ENCODE results near the gene AEN.
A peak's percentile ranks its signal among the peaks of the same experiment; 100 is the strongest.

The AEN gene

DNA sequence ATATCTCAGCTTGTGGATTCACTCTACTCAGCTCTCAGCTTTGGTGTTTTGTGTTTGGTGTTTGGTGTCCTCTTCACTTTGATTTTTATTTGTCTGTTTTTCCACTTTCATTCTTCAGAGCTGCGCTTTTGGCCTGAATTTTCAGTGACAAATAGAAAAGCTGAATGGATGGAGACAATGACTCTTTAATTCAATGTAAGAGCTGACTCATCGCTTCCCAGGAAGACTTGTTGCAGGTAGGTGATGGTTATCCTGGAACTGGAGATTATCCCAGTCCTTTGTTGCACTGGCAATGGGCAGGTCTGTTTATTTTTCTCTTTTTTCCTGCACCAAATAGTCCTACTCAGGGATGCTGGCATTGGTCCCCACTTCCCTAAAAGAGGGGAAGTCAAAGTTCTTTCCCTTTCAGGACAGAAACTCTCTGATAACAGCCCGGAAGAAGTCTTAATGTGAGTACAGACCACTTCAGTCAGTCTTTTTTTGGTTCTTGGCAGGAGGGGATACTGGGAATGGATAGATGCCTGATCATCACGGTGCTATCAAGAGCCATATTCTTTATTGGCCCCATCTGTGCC, 12.4 kb upstream of the AEN start:
- no peak overlapping the region for H3K27ac Mint-ChIP-seq
- H3K36me3 Mint-ChIP-seq = peaks cover 3% of the 10 kb centered on the region
- H3K27me3 Mint-ChIP-seq = peaks cover 44% of the 10 kb centered on the region
- H3K4me3 Mint-ChIP-seq = no peak overlapping the region
- H3K4me1 Mint-ChIP-seq = peaks cover 22% of the 10 kb centered on the region
- peaks cover 5% of the 10 kb centered on the region for H3K9me3 Mint-ChIP-seq

DNA sequence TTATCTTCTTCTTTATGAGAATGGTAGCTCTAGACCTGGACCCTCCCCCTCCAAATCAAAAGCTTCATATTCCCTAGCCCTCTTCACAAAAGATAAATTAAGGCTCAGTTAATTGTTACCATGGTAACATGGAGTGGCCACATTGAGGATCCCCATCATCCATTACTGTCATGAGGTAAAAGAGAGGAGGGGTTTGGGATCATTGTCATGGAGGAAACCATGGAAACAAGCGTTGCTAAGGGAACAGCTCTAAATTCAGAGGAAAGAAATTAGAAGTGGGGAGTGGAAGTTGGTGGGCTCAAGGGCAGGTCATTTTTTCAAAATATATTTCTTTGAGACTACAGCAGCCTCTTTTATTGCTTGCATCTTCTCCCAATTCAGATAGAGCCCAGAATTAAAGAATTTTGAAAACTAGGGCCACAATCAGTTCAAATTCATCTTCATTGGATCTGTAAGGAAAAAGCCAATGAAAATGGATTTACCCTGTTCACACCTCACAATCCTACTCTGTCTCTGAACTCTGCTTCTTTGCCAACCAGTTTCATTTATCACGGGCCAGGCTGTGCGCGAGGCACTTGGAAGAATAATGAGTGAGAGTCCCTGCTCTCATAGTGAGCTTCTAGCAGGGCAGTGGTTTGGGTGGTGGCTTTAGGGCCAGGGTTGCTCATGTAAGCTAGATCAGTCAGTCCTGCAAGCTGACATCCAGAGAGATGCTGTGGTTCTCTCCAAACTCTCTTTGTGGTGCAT, 11.6 kb upstream of the AEN start:
- H3K9me3 Mint-ChIP-seq = peaks cover 5% of the 10 kb centered on the region
- peaks cover 38% of the 10 kb centered on the region for H3K27me3 Mint-ChIP-seq
- peaks cover 3% of the 10 kb centered on the region for H3K36me3 Mint-ChIP-seq
- peaks cover 16% of the 10 kb centered on the region for H3K4me1 Mint-ChIP-seq
- H3K4me3 Mint-ChIP-seq = no peak overlapping the region
- no peak overlapping the region for H3K27ac Mint-ChIP-seq

DNA sequence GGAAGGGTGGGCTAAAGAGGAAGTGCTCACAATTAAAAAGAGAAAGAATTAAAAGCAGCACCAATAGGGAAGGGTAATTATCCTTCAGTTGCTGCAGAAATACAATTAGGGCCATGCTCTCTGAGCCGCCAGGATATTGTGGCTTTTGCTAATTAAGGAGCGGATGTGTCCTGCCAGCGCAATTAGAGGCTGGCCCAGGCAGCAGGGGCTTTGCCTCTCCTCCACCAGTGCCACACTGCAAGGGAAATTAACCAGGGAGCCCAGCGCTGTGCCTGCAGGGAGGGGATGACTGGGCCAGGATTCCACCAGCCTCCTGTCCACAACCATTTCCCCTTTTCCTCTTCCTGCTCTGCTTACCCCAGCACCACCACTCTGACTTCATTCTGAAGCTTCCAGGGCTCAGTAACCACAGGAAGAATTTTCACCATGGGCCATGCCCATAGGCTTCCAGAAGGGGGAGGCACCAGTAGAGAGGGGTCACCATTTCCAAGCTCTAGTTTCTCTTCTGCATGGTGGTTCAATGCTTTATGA, 10.4 kb upstream of the AEN start:
- Mint-ChIP-seq H3K4me1 (peaks cover 6% of the 10 kb centered on the region), H3K4me3 (no peak overlapping the region), H3K27me3 (peaks cover 29% of the 10 kb centered on the region)

DNA sequence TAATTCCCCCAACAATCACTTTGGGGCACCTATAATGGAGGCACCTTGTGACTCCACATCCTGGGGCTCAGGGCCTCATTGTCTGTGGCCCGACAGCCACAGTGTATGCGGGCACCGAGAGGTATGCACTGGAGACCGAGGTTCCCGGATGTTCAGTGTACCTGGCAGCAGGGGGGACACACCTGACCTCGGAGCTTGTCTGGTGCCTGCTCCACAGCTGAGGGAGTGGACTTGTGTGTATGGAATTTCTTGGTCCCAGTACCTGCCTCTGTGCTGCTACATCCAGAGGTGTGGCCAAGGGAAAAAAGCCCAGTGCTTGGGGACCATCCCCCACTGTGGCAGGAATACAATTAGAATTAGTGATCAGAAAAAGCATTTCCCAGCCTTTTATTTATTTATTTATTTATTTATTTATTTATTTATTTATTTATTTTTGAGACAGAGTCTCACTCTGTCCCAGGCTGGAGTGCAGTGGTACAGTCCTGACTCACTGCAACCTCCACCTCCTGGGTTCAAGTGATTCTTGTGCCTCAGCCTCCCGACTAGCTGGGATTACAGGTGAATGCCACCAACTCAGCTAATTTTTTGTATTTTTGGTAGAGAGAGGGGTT, 8.8 kb upstream of the AEN start:
- Mint-ChIP-seq H3K27me3 (peaks cover 18% of the 10 kb centered on the region), H3K9me3 (peaks cover under 1% of the 10 kb centered on the region)

More for the DNA sequence above, 10.4 kb upstream of the AEN start:
- peaks cover 3% of the 10 kb centered on the region for H3K36me3 Mint-ChIP-seq
- H3K9me3 Mint-ChIP-seq = peaks cover 5% of the 10 kb centered on the region
- H3K27ac Mint-ChIP-seq = no peak overlapping the region

DNA sequence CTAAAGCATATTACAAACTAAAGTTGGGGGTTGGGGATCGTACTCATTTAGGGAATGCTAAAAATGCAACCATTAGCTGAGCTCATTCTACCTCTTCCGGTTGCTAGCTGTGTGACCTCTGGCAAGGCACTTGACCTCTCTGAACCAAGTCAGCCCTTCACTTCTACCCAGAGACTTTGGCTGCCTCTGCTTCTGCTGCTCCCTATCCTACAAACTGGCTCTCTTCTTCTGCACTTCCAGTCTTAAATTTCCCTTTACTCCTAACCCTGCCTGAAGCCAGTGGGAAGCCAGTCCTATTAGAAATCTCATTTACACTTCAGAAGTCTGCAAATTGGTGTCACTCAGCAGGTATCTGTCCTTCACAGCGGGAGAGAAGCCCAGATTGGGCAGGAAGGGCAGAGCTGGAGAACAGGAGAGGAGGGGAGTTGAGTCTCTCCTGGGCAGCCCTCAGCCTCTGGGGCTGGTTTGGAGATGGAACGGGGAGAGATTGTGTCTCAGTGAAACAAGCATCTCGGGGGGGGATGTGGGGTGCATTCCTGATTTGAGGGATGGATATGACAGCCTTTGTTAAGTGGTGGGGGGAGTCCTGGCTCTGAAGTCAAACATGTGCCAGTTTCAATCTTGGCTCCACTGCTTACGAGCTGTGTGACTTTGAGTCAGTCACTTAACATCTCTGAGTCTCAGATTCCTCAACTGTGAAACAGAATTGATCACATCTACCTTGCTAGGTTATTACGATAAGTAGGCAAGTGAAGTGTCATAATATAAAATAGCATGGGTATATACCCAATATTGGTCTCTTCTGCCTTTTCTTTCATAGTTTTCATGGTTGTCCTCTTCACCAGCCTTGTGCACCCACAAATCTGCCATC, 7.8 kb upstream of the AEN start:
- no peak overlapping the region for H3K4me3 Mint-ChIP-seq
- peaks cover 11% of the 10 kb centered on the region for H3K27me3 Mint-ChIP-seq
- no peaks in the 10 kb centered on the region for H3K36me3 Mint-ChIP-seq
- H3K9me3 Mint-ChIP-seq = no peaks in the 10 kb centered on the region
- no peak overlapping the region for H3K27ac Mint-ChIP-seq
- no peaks in the 10 kb centered on the region for H3K4me1 Mint-ChIP-seq

More for the DNA sequence above, 8.8 kb upstream of the AEN start:
- Mint-ChIP-seq H3K27ac (no peak overlapping the region), H3K4me1 (no peaks in the 10 kb centered on the region), H3K36me3 (no peaks in the 10 kb centered on the region), H3K4me3 (no peak overlapping the region)

DNA sequence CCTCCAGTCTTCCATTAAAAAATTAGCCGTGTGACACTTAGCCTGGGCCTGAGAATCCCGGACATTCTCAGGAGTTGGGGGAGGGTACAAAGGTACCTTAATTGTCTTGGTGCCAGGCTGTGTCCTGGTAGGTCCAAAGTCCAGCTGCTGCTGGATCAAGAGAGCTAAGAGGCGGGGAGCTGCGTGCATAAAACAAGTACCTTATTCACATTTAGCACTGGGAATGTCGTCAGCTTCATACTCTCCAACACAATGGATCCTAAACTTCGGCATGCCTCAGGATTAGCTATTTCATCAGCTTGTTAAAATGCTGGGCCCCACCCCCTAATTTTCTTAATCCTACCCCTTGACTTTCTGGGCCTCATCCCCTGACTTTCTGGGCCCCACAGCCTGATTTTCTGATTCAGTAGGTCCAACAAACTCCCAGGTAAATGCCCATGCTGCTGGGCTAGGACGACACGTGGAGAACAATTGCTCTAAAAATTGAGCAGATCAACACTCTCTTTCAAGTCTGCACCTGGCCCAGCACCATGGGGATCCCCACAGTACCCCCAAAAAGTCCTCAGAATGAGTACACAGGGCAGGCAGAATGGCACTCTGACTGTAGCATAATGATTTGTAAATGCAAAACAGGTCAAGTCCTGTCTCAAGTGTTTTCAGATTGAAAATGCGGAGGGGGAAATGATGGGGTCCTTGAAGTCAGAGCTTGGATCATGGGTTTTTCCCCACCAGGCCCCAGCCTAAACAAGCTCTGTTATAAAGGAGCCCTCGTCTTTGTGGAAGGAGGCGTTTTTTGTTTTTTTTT, 5.6 kb upstream of the AEN start:
- no peak overlapping the region for H3K4me3 Mint-ChIP-seq
- no peaks in the 10 kb centered on the region for H3K9me3 Mint-ChIP-seq
- H3K27me3 Mint-ChIP-seq = peaks cover 2% of the 10 kb centered on the region
- no peak overlapping the region for H3K27ac Mint-ChIP-seq
- H3K4me1 Mint-ChIP-seq = no peaks in the 10 kb centered on the region
- H3K36me3 Mint-ChIP-seq = no peaks in the 10 kb centered on the region

DNA sequence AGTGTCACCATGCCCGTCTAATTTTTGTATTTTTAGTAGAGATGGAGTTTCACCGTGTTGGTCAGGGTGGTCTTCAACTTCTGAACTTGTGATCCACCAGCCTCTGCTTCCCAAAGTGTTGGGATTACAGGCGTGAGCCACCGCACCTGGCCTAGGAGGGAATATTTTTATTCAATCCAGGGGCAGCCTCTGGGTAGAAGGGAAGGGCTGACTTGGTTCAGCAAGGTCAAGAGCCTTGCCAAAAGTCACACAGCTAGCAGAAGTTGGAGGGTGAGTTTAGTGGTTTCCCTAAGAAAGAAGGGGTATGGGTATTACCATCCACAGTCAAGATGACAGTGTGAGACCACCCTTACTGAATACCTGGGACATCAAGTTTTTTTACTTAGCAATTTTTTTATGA, 4.9 kb upstream of the AEN start:
- Mint-ChIP-seq H3K4me3 (no peak overlapping the region), H3K36me3 (no peaks in the 10 kb centered on the region), H3K4me1 (peaks cover 5% of the 10 kb centered on the region), H3K27ac (no peak overlapping the region), H3K27me3 (peaks cover 2% of the 10 kb centered on the region), H3K9me3 (no peaks in the 10 kb centered on the region)

DNA sequence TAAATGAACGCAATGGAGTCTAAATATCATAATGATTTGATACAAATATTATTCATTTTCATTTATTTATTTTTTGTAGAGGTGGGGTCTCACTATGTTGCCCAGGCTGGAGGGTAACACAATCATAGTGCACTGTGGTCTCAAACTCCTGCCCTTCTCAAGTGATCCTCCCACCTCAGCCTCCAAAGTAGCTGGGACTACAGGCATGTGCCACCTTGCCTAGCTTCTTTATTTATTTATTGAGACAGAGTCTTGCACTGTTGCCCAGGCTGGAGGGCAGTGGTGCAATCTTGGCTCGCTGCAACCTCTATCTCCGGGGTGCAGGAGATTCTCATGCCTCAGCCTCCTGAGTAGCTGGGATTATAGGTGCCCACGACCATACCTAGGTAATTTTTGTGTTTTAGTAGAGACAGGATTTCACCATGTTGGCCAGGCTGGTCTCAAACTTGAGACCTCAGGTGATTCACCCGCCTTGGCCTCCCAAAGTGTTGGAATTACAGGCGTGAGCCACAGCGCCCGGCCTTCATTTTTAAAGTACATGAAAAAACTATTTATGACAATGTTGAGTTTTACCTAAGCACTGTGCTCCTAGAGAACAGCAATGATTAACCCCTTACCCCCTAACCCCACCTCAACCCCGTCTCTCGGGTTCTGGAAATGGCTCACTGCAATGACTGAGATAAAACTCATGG, 4.0 kb upstream of the AEN start:
- no peaks in the 10 kb centered on the region for H3K9me3 Mint-ChIP-seq
- peaks cover 3% of the 10 kb centered on the region for H3K36me3 Mint-ChIP-seq
- H3K4me1 Mint-ChIP-seq = peaks cover 6% of the 10 kb centered on the region
- no peaks in the 10 kb centered on the region for H3K27me3 Mint-ChIP-seq
- H3K4me3 Mint-ChIP-seq = no peak overlapping the region
- H3K27ac Mint-ChIP-seq = no peak overlapping the region

DNA sequence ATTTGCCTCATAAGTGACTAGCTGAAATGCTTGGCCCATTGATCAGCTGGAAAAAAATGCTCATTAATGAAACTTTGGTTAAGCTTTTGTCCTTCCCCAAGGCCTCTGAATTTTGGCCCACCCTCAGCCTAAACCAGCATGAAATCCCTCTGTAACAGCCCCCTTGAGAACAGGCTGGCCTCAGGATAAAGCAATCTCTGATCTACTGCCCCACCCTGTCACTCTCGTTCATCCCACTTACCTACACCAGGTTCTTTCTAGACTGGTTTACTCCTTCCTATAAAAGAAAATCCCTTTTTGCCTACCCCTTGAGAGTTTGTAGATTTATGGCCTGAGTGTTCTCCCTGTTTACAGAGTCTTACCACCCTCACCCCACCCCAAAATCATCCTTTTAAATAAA, 3.4 kb upstream of the AEN start:
- no peak overlapping the region for H3K27ac Mint-ChIP-seq
- H3K9me3 Mint-ChIP-seq = no peaks in the 10 kb centered on the region
- peaks cover 11% of the 10 kb centered on the region for H3K4me1 Mint-ChIP-seq
- no peak overlapping the region for H3K4me3 Mint-ChIP-seq
- H3K27me3 Mint-ChIP-seq = no peaks in the 10 kb centered on the region
- H3K36me3 Mint-ChIP-seq = peaks cover 9% of the 10 kb centered on the region

DNA sequence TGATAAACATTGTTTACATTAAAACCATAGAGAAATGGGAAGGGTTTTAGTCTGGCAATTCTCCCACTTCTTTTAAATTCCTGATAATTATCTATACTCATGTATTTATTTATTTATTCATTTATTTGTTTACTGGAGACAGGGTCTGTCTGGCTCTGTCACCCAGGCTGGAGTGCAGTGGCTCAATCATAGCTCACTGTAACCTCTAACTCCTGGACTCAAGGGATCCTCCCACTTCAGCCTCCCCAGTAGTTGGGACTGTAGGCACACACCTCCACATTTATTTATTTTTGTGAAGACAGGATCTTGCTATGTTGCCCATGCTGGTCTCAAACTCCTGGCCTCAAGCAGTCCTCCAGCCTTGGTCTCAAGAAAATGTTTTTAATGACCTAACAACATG, 2.5 kb upstream of the AEN start:
- H3K27me3 Mint-ChIP-seq = no peaks in the 10 kb centered on the region
- peaks cover 13% of the 10 kb centered on the region for H3K36me3 Mint-ChIP-seq
- no peak overlapping the region for H3K4me3 Mint-ChIP-seq
- no peaks in the 10 kb centered on the region for H3K9me3 Mint-ChIP-seq
- peaks cover 20% of the 10 kb centered on the region for H3K4me1 Mint-ChIP-seq
- no peak overlapping the region for H3K27ac Mint-ChIP-seq

DNA sequence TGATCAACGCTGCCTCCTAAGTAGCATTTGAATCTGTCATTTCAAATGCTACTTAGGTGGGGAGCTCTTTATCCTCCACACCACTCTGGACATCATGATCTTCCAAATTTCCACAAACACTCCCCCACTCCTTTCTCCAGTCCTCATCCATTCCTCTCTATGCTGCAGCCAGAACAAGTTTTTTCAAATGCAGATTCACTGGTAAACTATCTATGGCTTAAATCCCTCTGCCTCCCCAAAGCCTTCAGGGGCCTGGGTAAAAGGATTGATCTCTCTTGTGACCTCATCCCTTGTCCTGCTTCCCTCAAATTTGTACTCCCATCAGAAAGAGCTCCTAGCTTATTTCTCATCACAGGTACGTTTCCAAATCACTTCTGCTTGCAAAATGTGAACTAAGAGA, 1.3 kb upstream of the AEN start:
- H3K27ac Mint-ChIP-seq = no peak overlapping the region

DNA sequence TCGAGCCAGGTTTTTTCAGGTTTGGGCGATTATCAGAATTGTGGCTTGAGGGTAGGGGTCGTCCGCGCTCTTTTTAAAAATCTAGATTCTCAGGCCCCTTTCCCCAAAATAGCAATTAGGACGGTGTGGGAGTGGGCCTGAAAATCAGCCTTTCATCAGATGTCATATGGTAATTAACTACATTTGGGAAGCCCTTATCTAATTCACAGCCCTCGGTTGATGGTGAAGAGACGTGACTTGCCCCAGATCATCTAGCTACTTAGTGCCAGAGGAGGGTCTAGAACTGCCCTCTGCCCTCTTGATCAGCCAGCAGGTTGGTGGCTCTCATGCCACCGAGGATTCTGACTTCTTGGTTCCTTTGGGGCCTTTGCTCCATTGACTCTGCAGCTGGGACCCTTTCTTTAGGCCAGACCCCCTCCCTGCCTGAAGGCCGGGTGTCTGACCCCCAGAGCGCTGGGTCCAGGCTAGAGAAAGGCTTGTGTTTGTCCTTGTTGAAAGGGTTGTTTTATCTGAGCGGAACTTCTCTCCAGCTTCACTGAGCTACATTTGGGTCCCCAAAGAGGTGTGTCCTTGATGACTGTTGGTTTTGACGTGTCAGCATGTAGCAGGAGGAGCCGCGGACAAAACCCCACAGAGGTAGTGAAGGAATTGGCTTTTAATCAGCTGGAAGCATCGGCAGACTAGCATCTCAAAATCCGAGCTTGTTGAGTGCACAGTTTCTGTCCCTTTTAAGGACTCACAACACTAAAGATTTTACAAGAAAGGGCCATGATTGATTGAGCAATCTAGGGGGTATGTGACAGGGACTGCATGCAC, 857 bp downstream of the AEN start:
- no peaks in the 10 kb centered on the region for H3K27me3 Mint-ChIP-seq
- peak overlapping the region; percentile 98 for H3K4me3 Mint-ChIP-seq
- H3K4me1 Mint-ChIP-seq = peaks cover 47% of the 10 kb centered on the region
- peaks cover 21% of the 10 kb centered on the region for H3K36me3 Mint-ChIP-seq
- peak overlapping the region; percentile 93 for H3K27ac Mint-ChIP-seq
- H3K9me3 Mint-ChIP-seq = no peaks in the 10 kb centered on the region

More for the DNA sequence above, 1.3 kb upstream of the AEN start:
- Mint-ChIP-seq H3K9me3 (no peaks in the 10 kb centered on the region), H3K4me1 (peaks cover 31% of the 10 kb centered on the region), H3K27me3 (no peaks in the 10 kb centered on the region), H3K36me3 (peaks cover 19% of the 10 kb centered on the region), H3K4me3 (no peak overlapping the region)

DNA sequence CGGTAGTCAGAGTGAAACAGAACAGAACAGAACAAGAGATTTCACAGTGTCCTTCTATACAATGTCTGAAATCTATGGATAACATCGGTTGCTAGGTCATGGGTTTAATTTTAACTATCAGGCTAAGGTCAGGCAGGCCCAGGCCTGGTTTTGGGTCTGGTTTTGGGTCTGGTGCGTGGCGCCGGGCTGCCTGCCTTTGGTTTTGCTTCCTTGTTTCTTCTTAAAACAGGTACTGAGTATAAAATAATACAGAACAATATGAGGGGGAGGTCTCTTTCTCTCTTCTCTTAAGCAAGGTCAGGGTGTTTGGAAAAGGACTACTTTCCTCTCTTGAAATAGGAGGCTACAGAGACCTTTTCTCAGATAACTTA, 1.4 kb downstream of the AEN start:
- H3K4me3 Mint-ChIP-seq = peak overlapping the region; percentile 98
- peaks cover 26% of the 10 kb centered on the region for H3K36me3 Mint-ChIP-seq
- no peaks in the 10 kb centered on the region for H3K27me3 Mint-ChIP-seq
- H3K4me1 Mint-ChIP-seq = peaks cover 53% of the 10 kb centered on the region
- peak overlapping the region; percentile 93 for H3K27ac Mint-ChIP-seq
- no peaks in the 10 kb centered on the region for H3K9me3 Mint-ChIP-seq

DNA sequence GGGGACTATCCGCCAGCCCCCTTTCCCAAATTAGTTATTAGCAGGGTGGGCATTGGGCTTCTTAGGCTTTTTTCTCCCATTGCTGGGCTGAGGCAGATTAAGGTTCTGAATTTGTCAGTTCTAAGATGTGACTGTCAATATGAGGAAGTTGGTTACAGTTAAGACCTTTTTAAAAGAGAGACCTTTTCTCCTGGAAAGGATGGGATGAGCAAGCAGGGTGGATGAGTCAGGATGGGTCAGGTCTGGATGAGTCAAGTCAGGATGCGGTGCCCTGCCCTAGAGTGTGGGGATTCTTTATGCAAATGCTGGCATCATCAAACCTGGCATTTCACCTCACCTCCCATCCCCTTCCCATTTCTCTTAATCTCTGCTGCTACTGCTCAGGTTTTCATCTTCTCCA, 1.9 kb downstream of the AEN start:
- Mint-ChIP-seq H3K4me1 (peaks cover 58% of the 10 kb centered on the region), H3K27ac (peak overlapping the region; percentile 93), H3K9me3 (no peaks in the 10 kb centered on the region), H3K27me3 (no peaks in the 10 kb centered on the region), H3K36me3 (peaks cover 28% of the 10 kb centered on the region), H3K4me3 (peak overlapping the region; percentile 98)
